PC-3 (cell line): ENCODE measurements around the gene RFX4.

Experiments
- CTCF ChIP-seq: fragments of 300-600 bp; sonication (generic); conservative IDR thresholded peaks from 2 replicates; pipeline ENCODE4 v1.5.1; 2017; ENCODE audit warnings: antibody characterized with exemption, low read depth, mild to moderate bottlenecking, low read length
- EZH2 ChIP-seq: fragments of 300-600 bp; sonication (generic); IDR thresholded peaks from one replicate; pipeline ENCODE4 v1.6.1; 2017; ENCODE audit warnings: antibody characterized with exemption, mild to moderate bottlenecking, low read length; ENCODE audit not compliant: unreplicated experiment
- EZH2phosphoT487 ChIP-seq: fragments of 300-600 bp; sonication (generic); IDR thresholded peaks from 2 replicates; pipeline ENCODE4 v1.6.1; 2018; ENCODE audit warnings: mild to moderate bottlenecking, antibody characterized with exemption, low read length, borderline replicate concordance

- TF ChIP-seq CTCF (no peak), EZH2phosphoT487 (no peak), EZH2 (no peak)
Observed at GRCh38 chr12:106643000-106643399, 60.2 kb downstream of the RFX4 start.
